GM19455 (cell line): ENCODE data around the gene UBR2.
"Not testable (repeated sequence)": the region's sequence is repeated elsewhere in the genome, so short reads cannot be mapped to it uniquely, and the experiment has no call there.

Source experiments
- ATAC-seq: cut with Tn5 transposase; IDR thresholded peaks from one replicate; pipeline ENCODE4 v1.9.1; 2021; ENCODE audit not compliant: unreplicated experiment

The UBR2 gene

DNA sequence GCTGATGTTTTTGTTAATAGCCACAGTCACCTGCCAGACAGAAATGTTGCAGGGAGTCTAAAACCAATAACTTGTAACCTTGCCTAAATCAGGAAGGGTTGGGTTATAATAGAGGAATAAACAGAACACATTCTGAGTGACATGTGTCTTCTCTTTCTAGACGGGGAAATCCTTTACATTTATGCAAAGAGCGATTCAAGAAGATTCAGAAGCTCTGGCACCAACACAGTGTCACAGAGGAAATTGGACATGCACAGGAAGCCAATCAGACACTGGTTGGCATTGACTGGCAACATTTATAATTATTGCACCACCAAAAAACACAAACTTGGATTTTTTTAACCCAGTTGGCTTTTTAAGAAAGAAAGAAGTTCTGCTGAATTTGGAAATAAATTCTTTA, 127.0 kb downstream of the UBR2 start:
- no peak for ATAC-seq

DNA sequence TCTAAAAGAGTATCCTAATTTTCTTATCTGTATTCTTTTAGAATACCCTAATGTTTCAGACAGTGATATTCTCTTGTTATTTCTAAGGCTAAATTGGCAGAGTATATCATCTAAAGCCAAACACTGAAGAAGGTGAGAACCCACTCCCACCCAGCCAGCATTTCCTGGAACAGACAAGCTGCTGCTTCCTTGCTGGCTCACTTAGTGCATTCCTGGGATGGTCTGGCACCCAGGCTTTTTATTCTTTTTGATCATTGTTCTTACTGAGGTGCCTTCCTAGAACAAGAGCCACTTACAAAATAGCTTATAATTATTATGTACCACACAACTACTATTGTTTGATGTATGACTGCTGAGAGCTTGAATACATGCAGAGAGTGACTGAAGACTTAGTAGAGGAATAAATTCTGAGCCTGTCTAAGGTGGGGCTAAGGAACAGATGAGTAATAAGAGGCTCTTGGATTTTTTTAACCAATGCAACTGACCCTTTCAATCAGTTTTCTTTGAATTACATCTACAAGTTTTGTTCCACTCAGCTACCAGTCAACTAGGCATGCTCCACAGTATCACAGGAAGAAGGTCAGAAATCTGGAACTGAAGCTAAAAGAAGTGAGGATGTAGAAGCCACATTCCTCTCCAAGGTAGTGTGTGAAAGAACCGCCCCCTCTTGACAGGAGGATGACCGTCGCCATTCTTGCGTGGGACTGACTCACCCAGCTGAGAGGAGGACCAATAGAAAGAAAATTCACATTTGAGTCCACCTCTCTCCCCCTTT, 128.5 kb downstream of the UBR2 start:
- no peak for ATAC-seq

GRCh38 chr6:42693725-42694323, 130.0 kb downstream of the UBR2 start:
- ATAC-seq = no peak

GRCh38 chr6:42694586-42694985, 130.8 kb downstream of the UBR2 start:
- ATAC-seq = no peak

- no peak for ATAC-seq
These were observed 132.9 kb downstream of the UBR2 start for GRCh38 chr6:42696526-42697267.

DNA sequence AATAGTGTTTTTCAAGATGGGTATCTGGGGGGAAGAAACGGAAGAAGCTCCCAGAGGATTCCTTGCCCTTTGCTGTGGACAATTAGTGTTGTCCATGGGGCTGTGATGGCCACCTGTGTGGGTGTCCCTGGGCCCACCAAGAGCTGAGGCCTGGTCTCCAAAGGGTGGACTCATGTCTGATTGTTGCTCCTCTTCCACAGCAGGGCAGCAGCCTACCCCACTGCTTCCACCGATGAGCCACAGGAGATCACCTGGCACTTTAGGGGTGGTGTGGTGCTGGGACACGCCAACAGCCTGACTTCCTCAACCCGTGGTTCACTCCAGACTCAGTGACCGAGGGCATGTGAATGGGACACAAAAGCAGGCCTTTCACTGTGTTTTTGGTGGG, 133.4 kb downstream of the UBR2 start:
- no peak for ATAC-seq

DNA sequence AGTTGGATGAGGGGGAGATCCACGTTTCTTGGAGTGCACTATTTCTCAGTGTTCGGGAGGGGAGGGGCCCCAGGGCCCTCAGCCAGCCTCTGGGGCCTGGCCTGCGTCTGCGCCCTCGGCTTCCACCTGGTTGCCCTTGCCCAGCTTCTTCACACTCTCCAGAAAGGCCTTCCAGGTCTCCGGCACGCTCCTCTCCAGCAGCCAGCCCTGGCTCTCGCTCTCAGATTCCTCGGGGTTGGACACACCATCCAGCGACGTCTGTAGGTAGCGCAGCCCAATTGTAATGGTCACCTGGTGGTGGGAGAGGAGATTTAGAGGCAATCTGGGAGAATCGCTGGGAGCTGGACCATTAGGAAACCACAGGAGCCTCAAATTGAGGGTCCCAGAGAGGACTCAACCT, 134.4 kb downstream of the UBR2 start:
- no peak for ATAC-seq

- no peak for ATAC-seq
These were observed 138.4 kb downstream of the UBR2 start for GRCh38 chr6:42702200-42702599.

- ATAC-seq = not testable (repeated sequence)
These were observed 139.0 kb downstream of the UBR2 start for GRCh38 chr6:42702786-42703185.

DNA sequence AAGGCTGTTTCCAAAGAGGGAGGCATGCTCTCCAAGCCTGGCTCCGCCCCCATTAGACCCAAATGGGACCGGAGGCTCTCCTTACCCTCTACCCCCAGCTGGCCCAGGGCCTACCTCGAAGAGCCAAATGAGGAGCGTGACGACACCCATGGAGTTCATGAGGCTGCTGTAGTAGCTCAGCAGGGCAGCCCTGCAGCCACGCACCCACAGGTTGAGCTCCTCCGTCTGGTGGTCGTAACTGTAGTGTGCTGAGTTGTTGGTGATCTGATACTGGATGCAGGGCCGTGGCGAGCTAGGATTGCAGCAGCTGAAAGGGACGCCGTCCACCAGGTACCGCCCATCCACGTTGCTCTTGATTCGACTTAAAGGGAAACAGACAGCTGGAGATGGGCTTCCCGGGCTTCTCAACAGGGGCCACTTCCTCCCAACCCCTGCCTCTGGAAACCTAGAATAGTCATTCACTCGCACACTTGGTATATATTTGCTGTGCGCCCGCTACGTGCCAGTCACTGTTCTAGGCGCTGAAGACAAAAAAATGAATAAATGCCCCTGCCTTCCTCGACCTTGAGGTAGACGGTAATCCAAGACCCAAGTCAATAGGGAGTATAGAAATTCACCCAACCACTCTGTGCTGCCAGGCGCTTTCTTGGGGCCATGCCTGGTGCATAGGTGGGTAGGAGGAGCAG, 140.6 kb downstream of the UBR2 start:
- ATAC-seq = no peak

DNA sequence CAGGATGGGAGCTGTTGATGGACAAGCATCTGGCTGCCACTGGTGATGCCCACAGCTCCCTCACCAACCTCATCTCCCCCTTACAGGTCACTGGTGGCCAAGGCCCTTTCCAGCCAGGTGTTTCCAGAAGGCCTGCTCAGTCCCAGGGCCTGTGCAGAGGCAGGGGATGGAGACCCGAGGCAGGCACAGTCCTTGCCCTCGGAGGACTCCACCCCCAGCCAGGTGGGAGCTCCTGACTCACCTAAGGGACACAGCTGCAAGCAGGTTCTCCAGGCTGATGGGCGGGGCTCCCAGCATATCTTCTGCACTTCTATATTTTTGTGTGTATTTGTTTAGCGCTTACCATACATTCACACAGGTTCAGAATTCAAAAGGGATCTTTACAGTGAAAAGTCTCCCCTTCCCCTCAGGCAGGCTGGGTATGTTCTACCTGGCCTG, 141.1 kb downstream of the UBR2 start:
- no peak for ATAC-seq

DNA sequence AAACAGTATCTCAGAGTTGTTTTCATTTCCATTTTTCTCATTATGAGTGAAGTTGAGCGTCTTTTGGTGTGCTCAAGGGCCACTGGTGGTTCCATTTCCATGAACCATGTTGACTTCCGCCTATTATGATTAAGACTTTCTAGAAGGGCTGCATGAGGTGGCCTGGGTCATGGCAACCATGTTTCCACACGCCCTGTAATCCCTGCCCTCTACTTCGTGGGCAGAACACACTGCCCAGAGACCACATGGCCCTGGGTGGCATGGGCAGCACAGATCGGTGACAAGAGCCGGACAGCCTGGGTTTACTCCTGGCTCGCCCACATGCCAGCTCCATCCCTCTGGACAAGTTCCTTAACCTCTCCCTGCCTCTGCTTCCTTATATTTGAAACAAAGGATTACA, 143.8 kb downstream of the UBR2 start:
- ATAC-seq = no peak

GRCh38 chr6:42708096-42708495, 144.3 kb downstream of the UBR2 start:
- no peak for ATAC-seq

- ATAC-seq = no peak
These were observed 146.0 kb downstream of the UBR2 start for GRCh38 chr6:42709871-42710270.

DNA sequence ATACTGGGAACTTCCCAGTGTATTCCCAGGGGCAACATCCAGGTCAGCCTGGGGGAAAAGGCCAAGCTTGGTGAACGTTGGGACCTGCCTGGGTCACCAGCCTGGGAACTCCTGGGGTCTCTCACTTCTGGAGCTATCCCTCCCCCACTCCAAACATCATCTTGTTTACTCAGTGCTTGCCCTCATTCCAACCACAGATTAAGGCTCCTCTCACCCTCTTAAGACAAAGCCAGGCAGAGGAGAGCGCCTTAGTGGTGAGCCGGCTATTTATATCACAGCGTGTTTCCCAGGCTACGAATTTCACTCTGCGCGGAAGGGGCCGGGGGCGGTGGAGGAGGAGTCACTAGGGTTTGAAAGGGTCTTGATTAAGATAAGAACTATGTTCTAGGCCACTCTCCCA, 146.5 kb downstream of the UBR2 start:
- ATAC-seq = no peak

DNA sequence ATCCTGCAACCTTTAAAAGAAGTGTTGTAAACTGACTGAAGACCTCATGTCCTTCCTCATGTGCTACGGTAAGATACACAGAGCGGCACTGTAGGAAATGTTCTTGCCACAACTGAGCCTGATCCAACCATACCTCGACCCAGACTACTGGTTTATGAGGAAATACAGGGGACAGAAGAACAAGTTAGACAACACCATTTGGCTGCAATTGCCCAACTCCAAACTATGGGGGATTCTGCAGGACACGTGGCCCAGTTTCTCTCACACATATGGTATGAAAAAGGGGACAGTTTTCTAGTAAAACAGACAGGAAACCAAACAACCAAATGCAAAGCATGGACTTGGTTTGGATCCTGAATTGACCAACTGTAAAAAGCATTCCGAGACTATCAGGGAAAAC, 148.1 kb downstream of the UBR2 start:
- ATAC-seq = no peak

DNA sequence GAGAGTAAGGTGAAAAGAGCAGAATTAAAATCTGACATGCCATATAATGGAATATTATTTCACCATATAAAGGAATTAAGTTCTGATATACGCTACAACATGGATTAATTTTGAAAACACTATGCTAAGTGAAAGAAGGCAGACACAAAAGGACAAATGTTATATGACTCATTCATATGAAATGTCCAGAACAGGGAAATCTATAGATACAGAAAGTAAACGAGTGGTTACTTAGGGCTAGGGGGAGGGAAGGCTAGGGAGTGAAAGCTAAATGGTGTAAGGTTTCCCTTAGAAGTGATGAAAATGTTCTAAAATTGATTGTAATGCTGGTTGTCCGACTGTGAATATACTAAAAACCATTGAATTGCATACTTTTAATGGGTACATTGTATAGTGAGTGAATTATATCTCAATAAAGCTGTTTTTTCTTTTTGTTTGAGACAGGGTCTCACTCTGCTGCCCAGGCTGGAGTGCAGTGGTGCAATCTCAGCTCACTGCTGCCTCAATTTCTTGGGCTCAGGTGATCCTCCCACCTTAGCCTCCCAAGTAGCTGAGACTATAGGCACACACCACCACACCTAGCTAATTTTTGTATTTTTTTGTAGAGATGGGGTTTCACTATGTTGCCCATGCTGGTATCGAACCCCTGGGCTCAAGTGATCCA, 150.4 kb downstream of the UBR2 start:
- ATAC-seq = no peak

DNA sequence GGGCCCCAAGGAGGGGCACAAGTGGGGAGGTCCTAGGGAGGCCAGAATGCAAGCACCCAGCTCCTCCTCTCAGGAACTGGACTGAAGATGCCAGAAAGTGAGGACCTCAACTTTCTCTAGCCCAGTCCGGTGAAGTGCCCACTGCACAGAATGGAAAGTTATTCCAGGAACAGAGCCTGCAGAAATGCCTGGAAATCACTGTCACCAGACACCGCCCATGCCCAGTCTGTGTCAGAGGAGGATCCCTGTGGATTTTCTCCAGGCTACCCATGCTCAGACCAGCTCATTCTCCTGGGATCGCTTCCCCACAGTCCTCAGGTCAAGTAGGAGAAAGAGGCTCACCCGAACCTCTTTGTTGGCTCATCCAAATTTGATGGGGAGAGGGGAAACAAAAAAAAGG, 152.0 kb downstream of the UBR2 start:
- no peak for ATAC-seq

DNA sequence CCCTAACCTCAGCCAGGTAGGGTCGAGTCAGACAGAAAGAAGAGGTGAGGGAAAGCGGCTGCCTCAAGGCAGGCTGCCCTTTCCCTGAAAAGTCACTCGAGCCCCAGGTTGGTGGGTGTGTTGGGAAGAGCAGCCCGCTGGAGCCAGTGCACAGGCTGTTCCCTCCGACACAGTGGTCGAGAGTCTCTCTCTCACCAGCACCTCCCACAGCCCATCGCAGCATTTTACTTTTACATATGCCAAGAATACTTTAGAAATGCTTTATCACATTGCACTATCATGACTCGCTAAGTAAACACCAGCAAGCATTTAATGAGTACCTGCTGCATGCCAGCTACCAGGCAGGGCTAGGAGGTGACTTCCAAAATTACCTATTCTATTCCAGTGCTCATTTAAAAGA, 156.9 kb downstream of the UBR2 start:
- ATAC-seq = no peak

GRCh38 chr6:42722497-42722896, 158.7 kb downstream of the UBR2 start, which contains the start of gene PRPH2:
Gene PRPH2 (minus strand): TSS chr6:42722597. CDS start chr6:42722334, 263 bp downstream.
- no peak for ATAC-seq

DNA sequence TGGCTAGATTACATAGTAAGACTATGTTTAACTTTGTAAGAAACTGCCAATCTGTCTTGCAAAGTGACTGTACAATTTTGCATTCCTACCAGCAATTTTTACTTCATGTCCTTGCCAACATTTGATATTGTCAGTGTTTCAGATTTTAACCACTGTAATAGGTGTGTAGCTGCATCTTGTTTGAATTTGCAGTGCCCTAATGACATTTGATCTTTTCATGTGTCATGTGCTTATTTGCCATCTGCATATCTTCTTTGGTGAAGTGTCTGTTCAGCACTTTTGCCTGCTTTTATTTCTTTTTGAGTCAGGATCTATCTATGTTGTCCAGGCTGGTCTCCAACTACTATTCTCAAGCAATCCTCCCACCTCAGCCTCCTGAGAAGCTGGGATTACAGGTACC, 161.0 kb downstream of the UBR2 start:
- ATAC-seq = no peak
